Stimulated activated CD4-positive, alpha-beta T cell treated with anti-CD3 and anti-CD28 coated beads, TNF-alpha, amount 100 ng/mL, for 48 hours (primary cell): ENCODE measurements around the gene RBM15.

Experiments used
- DNase-seq, 3 donors: peaks; one replicate each; pipeline ENCODE4 v3.0.0-alpha.2; 2020; ENCODE audit warnings: low read depth in 3 of 3

RBM15 gene

DNA sequence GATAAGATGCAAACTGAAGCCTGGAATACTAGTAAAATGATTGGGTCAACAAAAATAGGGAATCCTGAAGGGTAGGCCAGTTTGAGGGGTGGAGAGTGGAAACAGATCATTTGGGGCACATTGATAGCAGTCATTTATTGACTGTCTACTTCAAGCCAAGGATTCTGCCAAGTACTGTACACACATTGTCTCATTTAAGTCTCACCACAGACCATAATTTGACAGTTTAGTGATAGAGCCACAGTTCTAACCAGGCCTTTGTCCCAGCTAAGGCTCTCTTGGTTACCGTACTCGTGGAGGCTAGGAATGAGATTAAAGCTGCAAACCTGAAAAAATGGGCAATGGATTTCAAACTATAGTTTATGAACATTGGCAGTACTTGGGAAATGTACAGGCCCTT, 11.2 kb downstream of the RBM15 start:
- no peak for DNase-seq

GRCh38 chr1:110355321-110355720, 16.1 kb downstream of the RBM15 start:
- no peak for DNase-seq

DNA sequence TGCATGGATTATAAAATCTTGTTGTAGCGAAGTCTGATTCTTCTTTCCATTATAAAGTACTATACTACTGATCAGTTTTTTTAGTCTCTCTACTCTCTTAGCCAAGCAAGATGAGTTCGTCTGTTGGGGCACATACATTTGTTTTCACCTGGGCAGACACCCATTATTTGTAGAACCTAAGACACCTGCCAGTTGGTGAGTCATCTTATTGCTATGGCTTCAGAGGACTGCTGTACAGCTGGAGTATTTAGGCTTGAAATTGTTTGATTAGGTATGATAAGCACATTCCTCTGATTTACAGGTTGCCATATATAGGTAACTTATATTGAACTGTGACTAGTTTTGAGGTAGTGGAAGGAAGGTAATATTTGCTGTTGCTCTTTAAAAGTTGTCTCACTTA, 17.2 kb downstream of the RBM15 start:
- DNase-seq, result no peak

DNA sequence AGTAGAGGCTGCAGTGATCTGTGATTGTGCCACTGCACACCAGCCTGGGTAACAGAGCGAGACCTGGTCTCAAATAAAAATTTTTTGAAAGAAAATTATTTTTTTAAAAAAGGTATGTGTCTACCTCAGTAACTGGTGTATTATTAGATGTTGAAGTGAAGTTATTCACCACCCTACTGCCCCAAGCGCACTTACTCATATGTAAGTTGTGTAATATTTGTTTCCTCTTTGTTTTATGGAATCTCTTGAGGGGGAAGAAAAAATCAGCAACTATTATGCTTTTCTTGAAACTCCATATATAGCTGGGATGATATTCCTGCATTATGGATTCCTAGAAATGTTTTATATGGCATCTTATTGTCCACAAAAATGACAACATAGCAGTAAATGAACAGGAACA, 21.3 kb downstream of the RBM15 start:
- DNase-seq, result no peak

- no peak for DNase-seq
Observed at GRCh38 chr1:110361856-110362255, 22.7 kb downstream of the RBM15 start.

- no peak for DNase-seq
Observed at GRCh38 chr1:110364221-110364620, 25.0 kb downstream of the RBM15 start.

GRCh38 chr1:110370827-110371226, 31.6 kb downstream of the RBM15 start:
- peak in 1 of 3 donors; percentile 8 for DNase-seq

DNA sequence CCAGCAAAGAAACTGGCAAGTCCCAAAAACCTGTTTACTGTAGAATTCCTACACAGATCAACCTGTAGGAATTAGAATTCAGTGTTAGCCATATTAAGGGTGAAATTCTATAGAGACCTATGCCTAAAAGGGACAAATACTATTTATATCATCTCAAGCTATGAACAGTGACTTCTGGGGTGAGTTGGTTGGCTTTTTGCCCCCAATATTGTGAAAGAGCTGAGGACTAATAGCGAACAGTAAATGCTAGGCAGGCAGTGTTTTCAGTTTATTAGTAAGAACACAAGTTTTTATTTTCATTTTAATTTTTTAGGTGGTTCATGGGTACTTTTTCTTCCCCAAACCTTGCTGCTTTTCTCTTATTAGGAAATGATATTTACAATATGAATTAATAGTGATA, 36.3 kb downstream of the RBM15 start:
- DNase-seq, result no peak

GRCh38 chr1:110380672-110381283, 41.6 kb downstream of the RBM15 start:
- no peak for DNase-seq

GRCh38 chr1:110383251-110383990, 44.2 kb downstream of the RBM15 start:
- DNase-seq, result no peak

DNA sequence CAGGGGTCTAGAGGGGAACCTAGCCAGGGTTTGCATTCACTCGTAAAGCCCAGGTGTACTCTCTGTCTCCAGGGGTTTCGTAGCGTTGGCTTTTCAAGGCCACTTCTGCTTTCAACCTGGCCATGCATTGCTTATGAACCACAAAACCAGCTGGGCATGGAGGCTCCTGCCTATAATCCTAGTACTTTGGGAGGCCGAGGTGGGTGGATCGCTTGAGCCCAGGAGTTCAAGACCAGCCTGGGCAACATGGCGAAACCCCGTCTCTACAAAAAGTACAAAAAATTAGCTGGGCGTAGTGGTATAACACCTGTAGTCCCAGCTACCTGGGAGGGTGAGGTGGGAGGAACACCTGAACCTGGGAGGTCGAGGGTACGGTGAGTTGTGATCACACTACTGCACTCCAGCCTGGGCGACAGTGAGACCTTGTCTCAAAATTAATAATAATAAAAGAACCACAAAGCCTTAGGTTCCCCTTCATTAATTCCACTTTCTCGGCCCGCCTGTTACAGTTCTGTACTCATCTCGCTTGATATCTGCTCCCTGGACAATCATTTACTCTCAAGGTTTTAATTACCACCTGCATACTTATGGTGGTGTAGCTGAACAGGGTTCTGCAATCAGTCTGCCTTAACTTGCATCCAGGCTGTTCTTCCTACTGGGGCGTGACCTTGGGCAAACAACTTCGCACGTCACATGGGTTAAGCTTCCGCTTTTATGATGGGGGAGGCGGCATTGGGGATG, 45.6 kb downstream of the RBM15 start:
- no peak for DNase-seq

DNA sequence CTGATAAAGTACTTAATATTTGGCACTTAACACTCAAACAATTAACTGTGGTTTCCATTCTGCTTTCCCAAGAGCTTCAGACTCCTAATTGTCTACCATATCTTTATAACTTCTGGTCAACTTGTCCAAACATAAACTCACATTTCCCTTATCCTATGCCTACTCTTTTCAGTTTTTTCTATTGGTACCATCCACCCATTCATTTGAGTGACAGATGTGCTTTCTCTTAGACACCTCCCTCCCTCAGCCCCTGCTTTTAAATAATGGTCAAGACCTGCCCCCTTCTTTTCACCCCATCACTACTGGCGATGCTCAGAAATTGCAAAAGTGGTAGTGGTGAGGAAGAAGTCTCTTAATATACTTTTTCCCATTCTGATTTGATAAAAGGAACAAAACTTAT, 46.2 kb downstream of the RBM15 start:
- DNase-seq, result no peak

DNA sequence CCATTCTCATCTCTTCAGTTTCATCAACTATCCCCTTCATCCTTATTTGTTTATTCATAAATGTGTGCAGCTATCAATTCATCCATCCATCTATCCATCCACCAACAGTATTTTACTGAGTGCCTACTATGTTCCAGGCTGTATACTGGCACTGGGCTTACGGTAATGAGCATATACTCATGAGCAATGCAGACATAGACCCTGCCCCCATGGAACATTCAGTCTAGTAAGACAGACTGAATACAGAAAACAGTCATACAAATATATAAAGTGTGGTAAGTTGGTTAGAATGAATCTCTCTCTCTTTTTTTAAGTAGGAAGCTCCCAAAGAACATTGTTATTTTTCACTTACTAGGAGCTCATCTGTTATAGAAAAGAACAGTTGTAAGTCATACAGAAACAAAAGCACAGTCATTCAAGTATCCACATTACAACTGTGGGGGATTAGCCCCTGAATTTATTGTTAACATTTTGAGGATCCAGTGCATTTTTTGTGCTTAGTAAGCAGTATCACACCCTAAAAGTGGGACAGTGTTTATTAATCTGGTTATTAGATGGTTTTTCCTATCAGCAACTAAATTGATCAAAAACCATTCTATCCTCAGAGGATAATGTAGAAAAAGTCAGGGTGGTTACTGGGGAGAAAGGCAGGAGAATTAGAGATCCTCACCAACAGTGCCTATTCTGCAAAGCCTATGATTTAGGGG, 48.0 kb downstream of the RBM15 start:
- no peak for DNase-seq

DNA sequence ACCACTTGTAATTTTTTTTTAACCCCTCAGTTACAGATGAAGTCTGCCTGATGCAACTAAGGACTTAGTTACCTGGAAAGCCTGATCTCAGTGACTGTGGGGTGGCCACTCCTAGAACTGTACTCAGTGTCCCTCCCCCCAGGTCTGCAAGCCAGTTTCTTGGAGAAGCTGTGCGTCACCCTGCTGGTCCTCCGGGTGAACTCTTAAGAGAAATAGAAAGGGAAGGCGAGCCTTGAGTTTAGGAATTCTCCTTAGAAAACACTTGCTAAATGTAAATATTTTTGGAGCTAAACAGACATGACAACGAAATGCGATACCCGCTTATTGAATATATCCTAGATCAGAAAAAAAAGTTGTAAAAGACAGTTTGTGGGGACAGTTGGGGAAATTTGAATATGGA, 50.9 kb downstream of the RBM15 start:
- no peak for DNase-seq

DNA sequence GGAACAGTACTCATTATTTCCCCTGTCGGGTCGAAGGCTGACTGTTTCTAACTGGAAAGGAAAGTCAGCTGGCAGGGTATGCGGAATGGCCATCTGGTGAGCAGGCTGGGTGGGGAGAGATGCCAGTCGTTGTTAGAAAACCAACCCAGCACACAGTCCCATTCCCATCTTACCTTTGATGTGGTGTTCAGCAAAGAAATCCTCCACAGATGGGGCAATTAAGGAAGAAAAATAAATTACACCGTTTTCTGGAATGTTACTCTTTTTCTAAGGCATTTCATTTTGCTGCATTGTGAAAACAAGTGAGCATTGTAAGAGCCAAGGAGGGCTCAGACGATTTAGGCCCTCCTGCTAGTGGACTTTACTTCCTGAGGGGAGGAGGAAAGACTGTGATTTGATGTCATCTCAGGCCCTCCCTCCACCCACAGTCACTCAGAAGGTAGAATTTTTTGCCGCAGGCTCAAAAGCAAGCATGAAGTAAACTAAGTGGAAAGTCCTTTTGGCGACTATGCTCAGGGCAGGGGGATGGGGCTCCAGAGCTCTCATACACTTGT, 51.6 kb downstream of the RBM15 start, which contains the start of gene SLC16A4:
TSS of gene SLC16A4 (minus strand) at position 335 of the 554 bp plus-strand sequence. CDS start 1,703 bp downstream, outside the sequence.
- DNase-seq, result no peak

DNA sequence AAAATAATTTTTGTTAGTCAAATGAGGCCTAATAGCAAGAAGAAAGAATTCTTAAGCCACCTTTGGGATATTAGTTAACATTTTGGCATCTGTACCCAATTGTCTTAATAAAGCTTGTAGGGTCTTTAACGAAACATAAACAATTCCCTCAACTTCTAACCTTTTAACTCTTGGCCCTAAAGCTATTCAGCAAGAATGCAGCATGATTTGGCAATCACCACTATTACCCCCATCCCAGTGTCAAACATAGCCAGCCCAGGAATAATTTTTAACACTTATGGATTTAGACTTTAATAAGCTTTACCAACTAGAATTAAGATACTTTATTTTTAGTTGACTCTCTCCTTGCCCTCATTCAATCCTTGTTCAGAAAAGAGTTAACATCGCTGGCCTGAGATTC, 54.1 kb downstream of the RBM15 start:
- no peak for DNase-seq

DNA sequence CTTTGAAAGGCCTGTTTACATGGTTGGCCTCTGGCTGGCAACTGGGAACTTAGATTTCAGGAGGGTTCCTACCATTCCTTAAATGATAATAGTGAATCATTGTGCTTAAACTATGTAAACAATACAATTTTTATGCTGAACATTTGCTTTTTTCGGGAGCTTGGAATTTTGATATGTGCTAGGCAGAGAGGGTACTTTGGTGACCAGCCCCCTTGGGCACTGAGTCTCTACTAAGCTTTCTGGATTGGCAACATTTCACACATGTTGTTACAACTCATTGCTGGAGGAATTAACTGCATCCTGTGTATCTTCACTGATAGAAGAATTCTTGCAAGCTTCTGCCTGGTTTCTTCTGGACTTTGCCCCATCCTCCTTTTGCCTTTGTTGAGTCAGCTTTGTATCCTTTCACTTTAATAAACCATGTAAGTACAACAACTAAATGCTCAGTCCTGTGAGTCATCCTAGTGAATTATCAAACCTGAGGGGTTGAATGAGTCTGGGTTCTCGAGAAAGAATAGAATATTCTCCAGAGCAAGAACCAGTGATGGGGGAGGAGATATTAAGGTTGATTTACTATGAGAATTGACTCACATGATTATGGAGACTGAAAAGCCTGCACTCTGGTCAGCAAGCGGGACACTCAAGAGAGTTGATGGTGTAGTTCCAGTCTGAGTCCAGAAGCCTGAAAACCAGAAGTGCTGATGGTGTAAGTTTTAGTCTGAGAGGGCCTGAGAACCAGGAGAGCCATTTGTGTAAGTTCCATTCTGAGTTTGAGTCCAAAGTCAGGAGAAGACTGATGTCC, 54.7 kb downstream of the RBM15 start:
- no peak for DNase-seq

GRCh38 chr1:110394493-110394820, 55.3 kb downstream of the RBM15 start:
- DNase-seq, result no peak
